Measurements from ENCODE around the gene MYH16.
"Not testable (repeated sequence)": the region's sequence is repeated elsewhere in the genome, so short reads cannot be mapped to it uniquely, and the experiment has no call there.

Gene MYH16

GRCh38 chr7:99258501-99258900, 14.1 kb upstream of the MYH16 start:
- no peak for DNase-seq (ENCODE audit: low spot score)

- DNase-seq (ENCODE audit: low spot score), result no peak
These were observed 12.2 kb upstream of the MYH16 start for GRCh38 chr7:99260395-99260794.

- no peak for DNase-seq (ENCODE audit: low spot score)
These were observed 11.0 kb upstream of the MYH16 start for GRCh38 chr7:99261646-99262045.

GRCh38 chr7:99265848-99266480, 6.7 kb upstream of the MYH16 start:
- no peak for DNase-seq (ENCODE audit: low spot score)

- no peak for DNase-seq (ENCODE audit: low spot score)
These were observed 5.2 kb upstream of the MYH16 start for GRCh38 chr7:99267481-99267840.

- DNase-seq (ENCODE audit: low spot score), result no peak
These were observed 4.6 kb upstream of the MYH16 start for GRCh38 chr7:99267841-99268576.

- no peak for DNase-seq (ENCODE audit: low spot score)
These were observed 4.1 kb upstream of the MYH16 start for GRCh38 chr7:99268577-99268908.

- no peak for DNase-seq (ENCODE audit: low spot score)
These were observed 1.9 kb upstream of the MYH16 start for GRCh38 chr7:99270702-99271101.

- not testable (repeated sequence) for DNase-seq (ENCODE audit: low spot score)
These were observed 922 bp downstream of the MYH16 start for GRCh38 chr7:99273561-99273960.

GRCh38 chr7:99274908-99275307, 2.3 kb downstream of the MYH16 start:
- not testable (repeated sequence) for DNase-seq (ENCODE audit: low spot score)

- no peak for DNase-seq (ENCODE audit: low spot score)
These were observed 2.9 kb downstream of the MYH16 start for GRCh38 chr7:99275496-99275895.

GRCh38 chr7:99278180-99278579, 5.5 kb downstream of the MYH16 start:
- no peak for DNase-seq (ENCODE audit: low spot score)

- DNase-seq (ENCODE audit: low spot score), result not testable (repeated sequence)
These were observed 11.5 kb downstream of the MYH16 start for GRCh38 chr7:99284165-99284564.

GRCh38 chr7:99287779-99288534, 15.3 kb downstream of the MYH16 start:
- no peak for DNase-seq (ENCODE audit: low spot score)

GRCh38 chr7:99289185-99289584, 16.5 kb downstream of the MYH16 start:
- no peak for DNase-seq (ENCODE audit: low spot score)

- DNase-seq (ENCODE audit: low spot score), result not testable (repeated sequence)
These were observed 17.5 kb downstream of the MYH16 start for GRCh38 chr7:99290148-99290547.

GRCh38 chr7:99290980-99291607, 18.5 kb downstream of the MYH16 start:
- DNase-seq (ENCODE audit: low spot score), result no peak

- DNase-seq (ENCODE audit: low spot score), result no peak
These were observed 19.5 kb downstream of the MYH16 start for GRCh38 chr7:99292127-99292526.

- DNase-seq (ENCODE audit: low spot score), result no peak
These were observed 20.5 kb downstream of the MYH16 start for GRCh38 chr7:99293167-99293566.

- DNase-seq (ENCODE audit: low spot score), result no peak
These were observed 21.0 kb downstream of the MYH16 start for GRCh38 chr7:99293650-99294049.

- DNase-seq (ENCODE audit: low spot score), result no peak
These were observed 23.8 kb downstream of the MYH16 start for GRCh38 chr7:99296471-99296870.

- no peak for DNase-seq (ENCODE audit: low spot score)
These were observed 28.9 kb downstream of the MYH16 start for GRCh38 chr7:99301496-99301895.
